ENCODE measurements around the gene MMP14. TPM values are rescaled to one million over a fixed set of nuclear protein-coding genes. Genes with fewer than 3 reads are reported as not detected.

MMP14 gene
- total and polyA plus RNA-seq, 2 of the 13 experiments (the other 11 are each of a cell fraction or from before 2014, with no cell fraction given) = 5.2 to 9.8 TPM

DNA sequence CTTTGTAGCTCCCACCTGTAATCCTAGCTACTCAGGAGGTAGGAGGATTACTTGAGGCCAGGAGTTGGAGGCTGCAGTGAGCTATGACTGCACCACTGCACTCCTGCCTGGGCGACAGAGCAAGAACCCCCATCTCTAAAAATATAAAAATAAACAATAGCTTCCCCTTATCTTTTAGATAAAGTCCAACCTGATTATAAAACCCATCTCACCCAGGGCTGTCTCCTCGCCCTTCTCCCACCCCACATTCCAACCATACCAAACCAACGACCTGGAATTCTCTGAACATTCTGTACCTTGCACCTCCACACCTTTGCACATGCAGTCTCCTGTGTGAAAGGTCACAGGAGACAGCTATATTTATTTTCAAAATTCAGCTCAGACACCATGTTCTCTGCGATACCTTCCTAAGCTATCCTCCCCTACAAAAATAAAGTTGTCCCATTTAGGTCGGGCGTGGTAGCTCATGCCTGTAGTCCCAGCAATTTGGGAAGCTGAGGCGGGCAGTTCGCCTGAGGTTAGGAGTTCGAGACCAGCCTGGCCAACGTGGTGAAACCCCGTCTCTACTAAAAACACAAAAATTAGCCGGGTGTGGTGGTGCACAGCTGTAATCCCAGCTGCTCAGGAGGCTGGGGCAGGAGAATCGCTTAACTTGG is 28.8 kb upstream of the MMP14 start (continued):
- TF ChIP-seq ZSCAN31 (CRISPR knock-in tag; IDR thresholded peaks at IDR 0.05; ENCODE audit: low read depth) (peak; percentile 71; the same call in 1 of the 2 replicates), MTA3 (CRISPR knock-in tag; IDR thresholded peaks at IDR 0.05) (no peak), KDM3A (CRISPR knock-in tag; IDR thresholded peaks at IDR 0.05; ENCODE audit: low read depth) (no peak), REPIN1 (CRISPR knock-in tag; IDR thresholded peaks at IDR 0.05; ENCODE audit: borderline replicate concordance, low read depth) (peak; percentile 69; the same call in 1 of the 2 replicates), ZNF670 (CRISPR knock-in tag; IDR thresholded peaks at IDR 0.05; ENCODE audit: borderline replicate concordance) (no peak), RXRA (CRISPR knock-in tag; IDR thresholded peaks at IDR 0.05) (peak; percentile 84), ZNF782 (CRISPR knock-in tag; IDR thresholded peaks at IDR 0.05; ENCODE audit: borderline replicate concordance) (no peak), ZNF180 (CRISPR knock-in tag; IDR thresholded peaks at IDR 0.05; ENCODE audit: borderline replicate concordance, low read depth) (no peak), PHF20 (CRISPR knock-in tag; IDR thresholded peaks at IDR 0.05) (no peak), ZNF530 (CRISPR knock-in tag; IDR thresholded peaks at IDR 0.05; ENCODE audit: low read depth) (no peak), MIXL1 (CRISPR knock-in tag; IDR thresholded peaks at IDR 0.05) (no peak), CCAR2 (optimal IDR thresholded peaks at IDR 0.05; ENCODE audit: low read depth, low read length) (no peak), GZF1 (CRISPR knock-in tag; IDR thresholded peaks at IDR 0.05) (no peak), ZNF598 (CRISPR knock-in tag; IDR thresholded peaks at IDR 0.05; ENCODE audit: borderline replicate concordance) (no peak), MAZ (IDR thresholded peaks at IDR 0.05; ENCODE audit: borderline replicate concordance, low read depth, low read length) (peak; percentile 48; the same call in 1 of the 2 replicates), MAZ (CRISPR knock-in tag; IDR thresholded peaks at IDR 0.05; ENCODE audit: low read depth) (no peak)
- TF ChIP-seq, protein P1, sequence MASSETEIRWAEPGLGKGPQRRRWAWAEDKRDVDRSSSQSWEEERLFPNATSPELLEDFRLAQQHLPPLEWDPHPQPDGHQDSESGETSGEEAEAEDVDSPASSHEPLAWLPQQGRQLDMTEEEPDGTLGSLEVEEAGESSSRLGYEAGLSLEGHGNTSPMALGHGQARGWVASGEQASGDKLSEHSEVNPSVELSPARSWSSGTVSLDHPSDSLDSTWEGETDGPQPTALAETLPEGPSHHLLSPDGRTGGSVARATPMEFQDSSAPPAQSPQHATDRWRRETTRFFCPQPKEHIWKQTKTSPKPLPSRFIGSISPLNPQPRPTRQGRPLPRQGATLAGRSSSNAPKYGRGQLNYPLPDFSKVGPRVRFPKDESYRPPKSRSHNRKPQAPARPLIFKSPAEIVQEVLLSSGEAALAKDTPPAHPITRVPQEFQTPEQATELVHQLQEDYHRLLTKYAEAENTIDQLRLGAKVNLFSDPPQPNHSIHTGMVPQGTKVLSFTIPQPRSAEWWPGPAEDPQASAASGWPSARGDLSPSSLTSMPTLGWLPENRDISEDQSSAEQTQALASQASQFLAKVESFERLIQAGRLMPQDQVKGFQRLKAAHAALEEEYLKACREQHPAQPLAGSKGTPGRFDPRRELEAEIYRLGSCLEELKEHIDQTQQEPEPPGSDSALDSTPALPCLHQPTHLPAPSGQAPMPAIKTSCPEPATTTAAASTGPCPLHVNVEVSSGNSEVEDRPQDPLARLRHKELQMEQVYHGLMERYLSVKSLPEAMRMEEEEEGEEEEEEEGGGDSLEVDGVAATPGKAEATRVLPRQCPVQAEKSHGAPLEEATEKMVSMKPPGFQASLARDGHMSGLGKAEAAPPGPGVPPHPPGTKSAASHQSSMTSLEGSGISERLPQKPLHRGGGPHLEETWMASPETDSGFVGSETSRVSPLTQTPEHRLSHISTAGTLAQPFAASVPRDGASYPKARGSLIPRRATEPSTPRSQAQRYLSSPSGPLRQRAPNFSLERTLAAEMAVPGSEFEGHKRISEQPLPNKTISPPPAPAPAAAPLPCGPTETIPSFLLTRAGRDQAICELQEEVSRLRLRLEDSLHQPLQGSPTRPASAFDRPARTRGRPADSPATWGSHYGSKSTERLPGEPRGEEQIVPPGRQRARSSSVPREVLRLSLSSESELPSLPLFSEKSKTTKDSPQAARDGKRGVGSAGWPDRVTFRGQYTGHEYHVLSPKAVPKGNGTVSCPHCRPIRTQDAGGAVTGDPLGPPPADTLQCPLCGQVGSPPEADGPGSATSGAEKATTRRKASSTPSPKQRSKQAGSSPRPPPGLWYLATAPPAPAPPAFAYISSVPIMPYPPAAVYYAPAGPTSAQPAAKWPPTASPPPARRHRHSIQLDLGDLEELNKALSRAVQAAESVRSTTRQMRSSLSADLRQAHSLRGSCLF (CRISPR knock-in tag; IDR thresholded peaks at IDR 0.05; ENCODE audit: borderline replicate concordance) = no peak
- TF ChIP-seq, protein P2, sequence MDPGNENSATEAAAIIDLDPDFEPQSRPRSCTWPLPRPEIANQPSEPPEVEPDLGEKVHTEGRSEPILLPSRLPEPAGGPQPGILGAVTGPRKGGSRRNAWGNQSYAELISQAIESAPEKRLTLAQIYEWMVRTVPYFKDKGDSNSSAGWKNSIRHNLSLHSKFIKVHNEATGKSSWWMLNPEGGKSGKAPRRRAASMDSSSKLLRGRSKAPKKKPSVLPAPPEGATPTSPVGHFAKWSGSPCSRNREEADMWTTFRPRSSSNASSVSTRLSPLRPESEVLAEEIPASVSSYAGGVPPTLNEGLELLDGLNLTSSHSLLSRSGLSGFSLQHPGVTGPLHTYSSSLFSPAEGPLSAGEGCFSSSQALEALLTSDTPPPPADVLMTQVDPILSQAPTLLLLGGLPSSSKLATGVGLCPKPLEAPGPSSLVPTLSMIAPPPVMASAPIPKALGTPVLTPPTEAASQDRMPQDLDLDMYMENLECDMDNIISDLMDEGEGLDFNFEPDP (CRISPR knock-in tag; conservative IDR thresholded peaks at IDR 0.05) = no peak
- TF ChIP-seq, protein P3, sequence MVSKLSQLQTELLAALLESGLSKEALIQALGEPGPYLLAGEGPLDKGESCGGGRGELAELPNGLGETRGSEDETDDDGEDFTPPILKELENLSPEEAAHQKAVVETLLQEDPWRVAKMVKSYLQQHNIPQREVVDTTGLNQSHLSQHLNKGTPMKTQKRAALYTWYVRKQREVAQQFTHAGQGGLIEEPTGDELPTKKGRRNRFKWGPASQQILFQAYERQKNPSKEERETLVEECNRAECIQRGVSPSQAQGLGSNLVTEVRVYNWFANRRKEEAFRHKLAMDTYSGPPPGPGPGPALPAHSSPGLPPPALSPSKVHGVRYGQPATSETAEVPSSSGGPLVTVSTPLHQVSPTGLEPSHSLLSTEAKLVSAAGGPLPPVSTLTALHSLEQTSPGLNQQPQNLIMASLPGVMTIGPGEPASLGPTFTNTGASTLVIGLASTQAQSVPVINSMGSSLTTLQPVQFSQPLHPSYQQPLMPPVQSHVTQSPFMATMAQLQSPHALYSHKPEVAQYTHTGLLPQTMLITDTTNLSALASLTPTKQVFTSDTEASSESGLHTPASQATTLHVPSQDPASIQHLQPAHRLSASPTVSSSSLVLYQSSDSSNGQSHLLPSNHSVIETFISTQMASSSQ (IDR thresholded peaks at IDR 0.05; ENCODE audit: low read depth) = no peak
- TF ChIP-seq, protein P3 (CRISPR knock-in tag; IDR thresholded peaks at IDR 0.05; ENCODE audit: borderline replicate concordance) = no peak
